SH-SY5Y (cell line): ENCODE data around the gene SPATA21.

Experiments used
- GATA2 ChIP-seq: IDR thresholded peaks from 2 replicates; pipeline ENCODE4 v1.6.1; 2011; ENCODE audit warnings: mild to moderate bottlenecking, low read depth, low read length
- GATA3 ChIP-seq: IDR thresholded peaks from 2 replicates; pipeline ENCODE4 v1.6.1; 2011; ENCODE audit warnings: low read depth, mild to moderate bottlenecking, low read length, moderate library complexity

DNA sequence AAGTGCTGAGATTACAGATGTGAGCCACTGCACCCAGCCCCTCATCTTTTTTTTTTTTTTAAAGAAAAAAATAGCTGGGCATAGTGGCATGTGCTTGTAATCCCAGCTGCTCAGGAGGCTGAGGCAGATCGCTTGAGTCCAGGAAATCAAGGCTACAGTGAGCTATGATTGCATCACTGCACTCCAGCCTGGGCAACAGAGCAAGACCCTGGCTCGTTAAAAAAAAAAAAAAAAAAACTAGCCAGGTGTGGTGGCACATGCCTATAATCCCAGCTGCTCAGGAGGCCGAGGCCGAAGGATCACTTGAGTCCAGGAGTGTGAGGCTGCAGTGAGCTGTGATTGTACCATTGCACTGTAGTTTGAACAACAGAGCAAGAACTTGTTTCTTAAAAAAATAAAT, 56.4 kb downstream of the SPATA21 start:
- TF ChIP-seq GATA3 (no peak), GATA2 (no peak)
